Spleen (tissue), 11 donors: Measurements from ENCODE around the gene DDX17. TPM values are rescaled to one million over a fixed set of nuclear protein-coding genes. Genes with fewer than 3 reads are reported as not detected.

Experiments
- DNase-seq: peaks from one replicate; pipeline ENCODE4 v3.0.0-alpha.2; 2020
- H3K27ac ChIP-seq, 8 donors: fragments of 200-600 bp; sonication (generic) in 7 of 8; 1 replicate in 4 of 8; 2 replicates in 4 of 8; pipeline versions ENCODE4 v1.5.0 to v1.8.0; 2016 to 2021; ENCODE audit warnings: inconsistent platforms in 4 of 8, mild to moderate bottlenecking in 4 of 8, moderate library complexity in 1 of 8
- H3K27me3 ChIP-seq, 7 donors: fragments of 200-600 bp; sonication (generic) in 6 of 7; replicated peaks in 1 of 7; 1 replicate in 4 of 7; 2 replicates in 3 of 7; pipeline versions ENCODE4 v1.5.0 to v1.8.0; 2016 to 2021; ENCODE audit warnings: inconsistent platforms in 3 of 7, mild to moderate bottlenecking in 1 of 7
- H3K36me3 ChIP-seq, 6 donors: fragments of 200-600 bp; sonication (generic) in 5 of 6; 1 replicate in 4 of 6; 2 replicates in 2 of 6; pipeline versions ENCODE4 v1.5.0 to v1.8.0; 2016 to 2021; ENCODE audit warnings: inconsistent platforms in 2 of 6
- H3K4me1 ChIP-seq, 6 donors: fragments of 200-600 bp; sonication (generic) in 5 of 6; 1 replicate in 3 of 6; 2 replicates in 3 of 6; pipeline versions ENCODE4 v1.5.0 to v1.8.0; 2016 to 2021; ENCODE audit warnings: inconsistent platforms in 3 of 6
- H3K4me3 ChIP-seq, 8 donors: fragments of 200-600 bp; sonication (generic) in 7 of 8; 1 replicate in 4 of 8; 2 replicates in 4 of 8; pipeline versions ENCODE4 v1.5.0 to v1.8.0; 2016 to 2021; ENCODE audit warnings: inconsistent platforms in 4 of 8, mild to moderate bottlenecking in 4 of 8, moderate library complexity in 2 of 8
- H3K9me3 ChIP-seq, 8 donors: fragments of 200-600 bp; sonication (generic) in 7 of 8; 1 replicate in 4 of 8; 2 replicates in 4 of 8; pipeline versions ENCODE4 v1.5.0 to v1.8.0; 2016 to 2021; ENCODE audit warnings: inconsistent platforms in 4 of 8
- POLR2A ChIP-seq, 3 donors: fragments of 450-650 bp; IDR thresholded peaks; one replicate each; pipeline ENCODE4 v1.5.1; 2017; ENCODE audit warnings: antibody characterized with exemption in 3 of 3, mild to moderate bottlenecking in 1 of 3
- POLR2AphosphoS5 ChIP-seq, 3 donors: sonication (generic); formaldehyde crosslinking; IDR thresholded peaks; one replicate each; pipeline ENCODE4 v1.5.1; 2017; ENCODE audit warnings: antibody characterized with exemption in 3 of 3
- WGBS, 5 donors: extraction: QIAGEN DNeasy Blood & Tissue Kit in 3 of 5; methylation state at CpG; one replicate each; pipeline versions ENCODE4 v1.1.5 to v1.1.7; 2013 to 2018; 5-methylcytosine and 5-hydroxymethylcytosine counted together
- intact Hi-C: fragments of 100-400 bp; cut with DNase I; formaldehyde crosslinking; loops from one replicate; pipeline ENCODE4 v1.15.0; 2023; ENCODE audit warnings: low total_unique reads
- polyA plus RNA-seq, 3 donors: library from polyadenylated mRNA; stranded (reverse); fragments of 200-250 nt; gene quantifications; one replicate each; pipeline ENCODE4 v1.2.1, GENCODE V29; 2013
- total RNA-seq, 7 donors: library from RNA; depleted of rRNA in 3 of 7; stranded (reverse); fragments of >200 nt in 3 of 7; fragmentation: NEBNext Ultra II Directional in 4 of 7; extraction: Animal tissue kit (Norgen Biotek cat#: 25700) in 4 of 7; gene quantifications; one replicate each; pipeline versions ENCODE4 v1.1.0 to v1.2.1, GENCODE V29; 2016 to 2021
- TF ChIP-seq, protein P1 (sequence below), 11 experiments: fragments of 200-600 bp in 7 of 11; fragments of 450-650 bp in 4 of 11; sonication (generic) in 4 of 11; IDR thresholded peaks in 8 of 11; conservative IDR thresholded peaks in 3 of 11; 1 replicate in 7 of 11; 2 replicates in 4 of 11; pipeline versions ENCODE4 v1.4.0 to v1.8.0; 2016 to 2021; ENCODE audit warnings: antibody characterized with exemption in 11 of 11, inconsistent platforms in 4 of 11, mild to moderate bottlenecking in 1 of 11
- donor health status: healthy with polysubstance abuse.
- donor health status: DM: no; HTN: no; CAD: no; lungs with moderate emphysema.
- donor health status: DM: no; HTN: no; CAD: no.
- donor health status: Bipolar disorder and iron deficiency.
- donor health status: healthy.
- donor health status: DM: no; HTN: no; CAD: no.
- donor health status: DM: yes; HTN: yes; CAD: no.

The DDX17 gene
- total and polyA plus RNA-seq, 10 donors: 150 to 818 (median 606) TPM

DNA sequence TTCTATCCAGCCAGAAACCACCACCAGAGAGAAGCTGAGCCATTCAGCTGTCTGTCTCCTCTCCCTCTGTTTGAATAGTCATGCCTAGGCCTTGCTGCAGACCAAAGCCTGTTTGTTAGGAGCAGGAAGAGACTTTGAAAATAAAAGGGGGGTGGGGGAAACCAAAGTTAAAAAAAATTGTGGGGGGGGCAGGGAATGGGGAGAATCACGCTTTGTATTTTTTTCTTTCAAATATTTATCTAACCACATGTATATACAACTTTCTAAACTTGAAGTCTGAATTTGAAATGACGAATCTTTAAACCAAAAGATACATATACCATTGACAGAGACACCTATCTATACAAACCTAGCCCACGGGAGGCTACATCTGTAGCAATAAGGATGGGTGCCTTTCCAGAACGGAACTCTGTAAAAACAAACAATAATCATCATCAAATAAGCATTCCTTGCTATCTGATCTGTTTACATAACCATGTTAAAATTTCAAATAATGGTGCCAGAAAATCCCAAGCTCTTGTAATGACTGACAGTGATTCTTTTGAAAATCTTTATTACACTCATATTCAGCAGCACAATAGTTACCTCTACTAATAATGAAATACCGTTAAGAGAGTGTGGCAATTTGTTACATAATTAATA is 14.3 kb downstream of the DDX17 start:
- WGBS, 5 donors: 77 to 92% (median 80%) methylated on average over 5 of the region's 5 CpGs
- Histone ChIP-seq H3K9me3 (no peaks in the 10 kb centered on the region), H3K4me3 (no peak overlapping the region), H3K27me3 (no peaks in the 10 kb centered on the region), H3K36me3 (peaks cover 21 to 100% (median 100%) of the 10 kb centered on the region in 6 donors), H3K4me1 (peaks cover 3 to 95% (median 27%) of the 10 kb centered on the region in 6 donors), H3K27ac (no peak overlapping the region)
- intact Hi-C loops: no loop called here
- TF ChIP-seq, protein P1, sequence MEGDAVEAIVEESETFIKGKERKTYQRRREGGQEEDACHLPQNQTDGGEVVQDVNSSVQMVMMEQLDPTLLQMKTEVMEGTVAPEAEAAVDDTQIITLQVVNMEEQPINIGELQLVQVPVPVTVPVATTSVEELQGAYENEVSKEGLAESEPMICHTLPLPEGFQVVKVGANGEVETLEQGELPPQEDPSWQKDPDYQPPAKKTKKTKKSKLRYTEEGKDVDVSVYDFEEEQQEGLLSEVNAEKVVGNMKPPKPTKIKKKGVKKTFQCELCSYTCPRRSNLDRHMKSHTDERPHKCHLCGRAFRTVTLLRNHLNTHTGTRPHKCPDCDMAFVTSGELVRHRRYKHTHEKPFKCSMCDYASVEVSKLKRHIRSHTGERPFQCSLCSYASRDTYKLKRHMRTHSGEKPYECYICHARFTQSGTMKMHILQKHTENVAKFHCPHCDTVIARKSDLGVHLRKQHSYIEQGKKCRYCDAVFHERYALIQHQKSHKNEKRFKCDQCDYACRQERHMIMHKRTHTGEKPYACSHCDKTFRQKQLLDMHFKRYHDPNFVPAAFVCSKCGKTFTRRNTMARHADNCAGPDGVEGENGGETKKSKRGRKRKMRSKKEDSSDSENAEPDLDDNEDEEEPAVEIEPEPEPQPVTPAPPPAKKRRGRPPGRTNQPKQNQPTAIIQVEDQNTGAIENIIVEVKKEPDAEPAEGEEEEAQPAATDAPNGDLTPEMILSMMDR (IDR thresholded peaks at IDR 0.05 in 8 of 11, conservative IDR thresholded peaks at IDR 0.05 in 3 of 11): no peak
- TF ChIP-seq POLR2A (IDR thresholded peaks at IDR 0.05): no peak
- no peak for TF ChIP-seq POLR2AphosphoS5 (IDR thresholded peaks at IDR 0.05)
- DNase-seq: no peak

DNA sequence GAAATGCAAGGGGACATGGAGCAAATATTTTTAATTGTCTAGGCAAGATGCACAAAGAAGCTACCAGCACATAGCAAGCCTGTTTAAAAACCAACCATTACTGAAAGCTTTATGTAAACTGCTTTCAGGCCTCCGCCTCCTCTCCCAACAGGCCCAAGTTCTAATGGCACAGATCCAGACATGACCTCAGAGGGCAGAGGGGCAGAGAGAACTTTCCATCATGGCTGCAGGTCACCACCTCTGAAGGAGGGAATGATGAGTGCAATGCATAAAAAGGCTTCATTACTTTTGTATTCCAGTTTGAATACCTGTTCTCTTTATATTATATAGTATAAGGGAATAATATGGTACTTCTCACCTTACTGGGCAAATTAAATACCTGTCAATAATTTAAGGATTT is 15.2 kb downstream of the DDX17 start:
- WGBS, 5 donors: 70 to 96% (median 89%) methylated on average over 1 of the region's 1 CpG
- peak; percentile 19 for DNase-seq
- intact Hi-C loops: no loop called here
- no peaks in the 10 kb centered on the region for H3K9me3 ChIP-seq
- no peak overlapping the region for H3K4me3 ChIP-seq
- peaks cover 16 to 100% (median 100%) of the 10 kb centered on the region in 6 donors for H3K36me3 ChIP-seq
- peaks cover 0 to 95% (median 19%) of the 10 kb centered on the region in 6 donors for H3K4me1 ChIP-seq
- TF ChIP-seq POLR2AphosphoS5 (IDR thresholded peaks at IDR 0.05) (peak in 1 of 3 donors; percentile 67), POLR2A (IDR thresholded peaks at IDR 0.05) (no peak)
- TF ChIP-seq, protein P1 (IDR thresholded peaks at IDR 0.05 in 8 of 11, conservative IDR thresholded peaks at IDR 0.05 in 3 of 11): no peak
- H3K27me3 ChIP-seq: no peaks in the 10 kb centered on the region
- peak overlapping the region in 4 of 8 donors; percentile 36 to 56 (median 43) for H3K27ac ChIP-seq

DNA sequence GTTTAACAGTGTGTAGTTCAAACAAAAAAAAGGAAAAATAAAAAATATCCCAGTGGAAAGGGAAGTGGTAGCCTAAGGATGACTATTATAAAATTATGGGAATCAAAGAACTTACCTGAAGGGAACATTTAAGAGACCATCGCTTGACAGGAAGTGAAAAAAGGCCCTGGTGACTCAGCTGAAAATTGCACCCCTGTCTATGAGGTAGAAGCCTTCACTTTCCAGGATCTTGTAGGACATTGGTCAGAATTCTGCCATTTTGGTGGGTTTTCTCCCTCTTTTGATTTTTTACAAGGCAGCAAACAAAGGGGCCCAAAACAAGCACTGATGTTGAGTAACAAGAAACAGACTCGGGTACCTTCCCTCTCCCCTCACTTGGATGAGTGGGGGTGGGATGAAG is 15.6 kb downstream of the DDX17 start:
- no peak for DNase-seq
- Histone ChIP-seq H3K27ac (peak overlapping the region in 4 of 8 donors; percentile 36 to 56 (median 43)), H3K36me3 (peaks cover 16 to 100% (median 100%) of the 10 kb centered on the region in 6 donors), H3K4me1 (peaks cover 0 to 95% (median 17%) of the 10 kb centered on the region in 6 donors), H3K27me3 (no peaks in the 10 kb centered on the region), H3K4me3 (no peak overlapping the region), H3K9me3 (no peaks in the 10 kb centered on the region)
- intact Hi-C loops: no loop called here
- 33 to 52% (median 47%) methylated on average over 2 of the region's 2 CpGs for WGBS, 5 donors
- TF ChIP-seq POLR2AphosphoS5 (IDR thresholded peaks at IDR 0.05) (no peak), POLR2A (IDR thresholded peaks at IDR 0.05) (no peak)
- TF ChIP-seq, protein P1 (IDR thresholded peaks at IDR 0.05 in 8 of 11, conservative IDR thresholded peaks at IDR 0.05 in 3 of 11): no peak

DNA sequence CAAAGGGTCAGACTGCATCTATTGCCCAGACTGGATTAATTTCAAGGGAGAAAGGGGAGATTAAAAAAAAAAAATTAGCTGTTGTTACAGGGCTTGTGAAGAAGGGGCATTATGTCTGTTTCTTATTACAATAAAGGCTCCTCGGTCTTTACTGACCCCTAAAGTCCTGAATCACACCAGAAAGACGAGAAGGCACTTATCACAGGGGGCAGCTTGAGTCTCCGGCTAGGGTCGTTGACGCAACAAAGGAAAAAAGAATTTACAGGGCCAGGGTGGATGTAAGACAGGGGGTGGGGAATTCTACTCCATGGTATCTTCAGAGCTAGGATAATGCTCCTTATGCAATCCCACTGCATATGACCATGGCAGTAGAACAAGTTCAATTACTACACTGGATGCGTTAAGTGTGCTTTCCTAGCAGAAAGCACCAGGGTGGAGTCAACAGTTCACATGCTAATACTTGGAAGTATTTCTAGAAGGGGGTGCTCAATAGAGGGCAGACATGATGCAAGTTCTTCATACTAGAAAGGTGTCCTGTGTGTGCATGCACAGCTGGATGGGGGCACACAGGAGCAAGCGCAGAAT is 16.5 kb downstream of the DDX17 start:
- WGBS, 5 donors: 86 to 93% (median 89%) methylated on average over 7 of the region's 7 CpGs
- Histone ChIP-seq H3K27me3 (no peaks in the 10 kb centered on the region), H3K4me1 (peaks cover 0 to 95% (median 15%) of the 10 kb centered on the region in 6 donors), H3K27ac (peak overlapping the region in 2 of 8 donors; percentile 49 to 56), H3K4me3 (no peak overlapping the region), H3K9me3 (no peaks in the 10 kb centered on the region), H3K36me3 (peaks cover 17 to 100% (median 100%) of the 10 kb centered on the region in 6 donors)
- TF ChIP-seq POLR2AphosphoS5 (IDR thresholded peaks at IDR 0.05) (peak in 1 of 3 donors; percentile 65), POLR2A (IDR thresholded peaks at IDR 0.05) (no peak)
- DNase-seq: peak; percentile 7
- intact Hi-C loops: no loop called here
